GM21717 (cell line): ENCODE measurements around the gene ATXN10.
"Not testable (repeated sequence)": the region's sequence is repeated elsewhere in the genome, so short reads cannot be mapped to it uniquely, and the experiment has no call there.

Experiments
- ATAC-seq: cut with Tn5 transposase; IDR thresholded peaks from one replicate; pipeline ENCODE4 v1.9.1; 2021; ENCODE audit warnings: mild to moderate bottlenecking, moderate library complexity; ENCODE audit not compliant: unreplicated experiment

ATXN10 gene

GRCh38 chr22:45707605-45708004, 36.0 kb downstream of the ATXN10 start:
- no peak for ATAC-seq

- no peak for ATAC-seq
Observed at GRCh38 chr22:45708145-45708544, 36.5 kb downstream of the ATXN10 start.

- no peak for ATAC-seq
Observed at GRCh38 chr22:45709060-45709739, 37.6 kb downstream of the ATXN10 start.

GRCh38 chr22:45709866-45710265, 38.2 kb downstream of the ATXN10 start:
- no peak for ATAC-seq

- no peak for ATAC-seq
Observed at GRCh38 chr22:45710469-45710868, 38.8 kb downstream of the ATXN10 start.

- not testable (repeated sequence) for ATAC-seq
Observed at GRCh38 chr22:45714390-45714789, 42.8 kb downstream of the ATXN10 start.

- no peak for ATAC-seq
Observed at GRCh38 chr22:45717789-45718188, 46.2 kb downstream of the ATXN10 start.

DNA sequence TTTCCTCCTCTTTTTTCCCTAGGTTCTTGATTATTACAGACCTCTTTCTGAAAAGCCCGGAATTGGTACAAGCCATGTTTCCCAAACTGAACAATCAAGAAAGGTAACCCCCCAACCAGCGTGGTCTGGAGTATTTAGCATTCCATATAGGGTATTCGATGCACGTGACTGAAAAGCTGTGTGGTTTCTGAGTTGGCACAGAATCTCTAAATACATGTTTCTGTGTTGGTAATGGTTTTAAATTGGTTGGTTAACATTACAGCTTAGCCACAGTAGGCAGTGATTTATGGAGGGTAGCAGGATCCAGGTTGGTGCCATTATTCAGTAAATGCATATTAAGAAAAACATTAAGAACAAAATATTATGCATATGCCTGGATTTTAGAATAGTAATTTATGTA, 46.8 kb downstream of the ATXN10 start:
- ATAC-seq: no peak

DNA sequence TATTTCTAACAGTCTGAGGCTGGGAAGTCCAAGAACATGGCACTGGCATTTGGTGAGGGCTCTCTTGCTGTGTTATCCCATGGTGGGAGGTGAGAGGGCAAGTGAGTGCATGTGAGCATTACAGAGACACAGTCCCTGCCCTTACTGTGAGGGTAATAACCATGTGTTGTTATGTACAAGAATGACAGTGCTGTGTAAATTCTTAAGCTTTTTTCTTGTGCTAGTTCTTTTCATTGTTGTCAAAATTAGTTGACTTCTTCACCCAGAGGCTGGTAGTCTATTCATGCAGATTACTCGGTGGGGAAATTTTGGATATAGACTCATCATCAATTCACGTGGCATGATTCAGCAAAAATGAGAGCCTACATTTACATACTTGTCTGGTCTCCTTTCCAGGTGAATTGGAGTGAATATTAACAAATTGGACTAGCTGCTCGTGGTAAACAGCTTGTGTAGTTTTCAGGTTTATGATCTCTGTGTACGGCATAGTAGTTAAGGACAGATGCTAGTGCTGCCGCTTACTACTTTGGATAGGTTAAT, 49.3 kb downstream of the ATXN10 start:
- no peak for ATAC-seq

GRCh38 chr22:45722006-45722405, 50.4 kb downstream of the ATXN10 start:
- ATAC-seq: no peak

GRCh38 chr22:45726081-45726480, 54.4 kb downstream of the ATXN10 start:
- no peak for ATAC-seq

DNA sequence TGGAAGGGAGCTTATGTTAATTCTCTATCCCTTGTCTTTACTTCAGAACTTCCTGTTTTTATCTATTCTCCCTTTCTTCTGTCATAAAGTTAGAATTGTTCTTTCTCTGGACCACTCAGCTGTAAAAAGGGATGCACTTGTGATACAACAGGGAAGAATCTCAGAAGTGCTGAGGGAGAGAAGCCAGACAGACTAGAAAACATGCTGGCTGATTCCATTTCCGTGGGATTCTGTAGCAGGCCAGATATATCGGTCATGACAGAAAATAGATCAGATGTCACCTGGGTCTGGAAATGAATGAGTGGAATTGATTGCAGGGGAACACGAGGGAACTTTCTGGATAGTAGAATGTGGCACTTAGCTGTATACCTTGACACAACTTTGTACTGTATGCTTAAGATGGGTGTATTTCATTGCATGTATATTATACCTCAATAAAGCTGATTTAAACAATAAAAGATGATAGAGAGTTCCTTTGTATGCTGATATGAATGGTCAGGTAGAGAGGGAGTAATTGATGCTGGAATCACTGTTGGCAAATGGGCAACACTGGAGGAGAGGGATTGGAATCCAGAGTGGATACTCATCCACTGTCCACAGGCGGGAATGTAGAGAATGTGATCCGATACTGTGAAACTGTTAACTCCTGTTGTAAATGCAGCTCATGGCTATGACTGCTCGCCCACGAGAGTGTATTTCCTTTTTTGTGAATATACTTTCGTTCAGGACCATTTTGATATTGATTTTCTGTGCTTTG, 59.6 kb downstream of the ATXN10 start:
- no peak for ATAC-seq

DNA sequence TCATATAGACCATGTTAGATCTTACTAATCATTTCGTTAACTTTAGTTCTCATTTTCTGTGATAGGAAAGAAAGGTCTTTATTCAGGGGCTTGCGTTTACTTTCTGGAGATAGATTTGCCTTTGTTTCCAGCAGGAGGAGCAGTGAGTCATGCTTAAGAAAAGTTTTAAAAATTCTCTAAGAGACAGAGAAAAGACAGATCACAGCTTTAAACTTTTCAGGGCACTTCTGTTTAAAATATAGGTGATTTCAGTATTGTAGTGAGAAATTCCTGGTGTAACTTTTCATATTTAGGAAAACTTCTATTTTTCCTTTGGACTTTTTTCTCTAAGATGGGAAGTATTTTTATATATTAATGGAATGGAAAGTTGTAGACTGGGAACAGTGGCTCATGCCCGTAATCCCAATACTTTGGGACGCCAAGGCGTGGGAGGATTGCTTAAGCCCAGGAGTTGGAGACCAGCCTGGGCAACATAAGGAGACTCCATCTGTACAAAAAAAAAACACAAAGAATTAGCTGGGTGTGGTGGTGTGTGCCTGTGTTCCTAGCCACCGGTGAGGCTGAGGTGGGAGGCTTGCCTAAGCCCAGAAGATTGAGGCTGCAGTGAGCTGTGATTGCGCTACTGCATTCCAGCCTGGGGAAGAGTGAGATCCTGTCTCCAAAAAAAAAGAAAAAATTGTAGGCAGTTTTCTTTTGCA, 60.3 kb downstream of the ATXN10 start:
- no peak for ATAC-seq

GRCh38 chr22:45735273-45735672, 63.6 kb downstream of the ATXN10 start:
- ATAC-seq: no peak

DNA sequence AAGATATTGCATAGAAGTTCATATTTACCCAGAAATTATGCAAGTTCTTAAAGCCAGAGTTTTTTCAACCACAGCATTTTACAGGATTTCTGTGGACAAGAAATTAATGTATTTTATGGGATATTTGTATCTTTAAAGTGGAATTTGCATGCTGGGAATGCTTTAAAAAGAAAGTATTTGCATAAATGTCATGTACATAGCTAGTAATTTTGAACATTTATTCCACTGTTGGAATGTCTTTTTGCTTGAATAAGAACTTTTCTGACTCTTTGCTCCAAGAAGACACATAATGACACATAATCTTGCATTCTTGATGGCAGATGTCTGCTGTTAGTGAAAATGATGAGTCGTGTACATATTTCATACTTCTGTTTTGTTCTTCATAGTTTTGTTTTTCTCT, 66.6 kb downstream of the ATXN10 start:
- no peak for ATAC-seq

DNA sequence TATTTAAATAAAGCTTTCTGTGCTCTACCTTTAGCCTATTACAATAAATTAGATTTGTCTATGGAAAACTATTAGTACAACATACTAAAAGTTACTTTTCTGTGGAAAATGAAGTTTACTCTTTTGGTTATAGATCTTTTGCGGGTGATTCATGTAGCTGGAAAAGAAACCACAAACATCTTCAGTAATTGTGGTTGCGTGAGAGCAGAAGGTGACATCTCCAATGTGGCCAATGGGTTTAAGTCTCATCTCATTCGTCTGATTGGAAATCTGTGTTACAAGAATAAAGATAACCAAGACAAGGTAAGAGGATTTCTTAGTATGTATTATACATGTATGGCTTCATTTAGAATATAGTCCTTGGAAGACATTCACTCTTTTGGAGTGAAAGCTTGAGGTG, 68.6 kb downstream of the ATXN10 start:
- ATAC-seq: no peak

GRCh38 chr22:45742866-45743450, 71.3 kb downstream of the ATXN10 start:
- ATAC-seq: no peak

DNA sequence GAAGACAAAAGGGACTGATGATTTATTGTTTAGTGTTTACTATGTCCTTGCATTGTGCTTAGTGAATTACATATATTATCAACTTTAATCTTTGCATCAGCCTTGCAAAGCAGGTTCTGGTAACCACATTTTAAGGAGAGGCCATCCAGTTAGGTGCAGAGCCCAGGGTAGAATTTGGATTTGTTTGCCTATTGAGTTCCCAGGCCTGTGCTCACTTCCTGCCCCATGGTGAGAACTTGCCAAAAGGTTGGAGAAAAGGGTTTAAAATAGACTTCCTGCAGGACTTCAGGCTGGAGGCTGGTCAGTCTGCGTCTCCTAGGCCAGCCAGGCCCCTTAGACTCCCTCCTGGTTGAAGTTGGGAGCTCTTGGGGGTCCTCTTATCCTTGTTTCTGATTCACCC, 72.1 kb downstream of the ATXN10 start:
- no peak for ATAC-seq

- ATAC-seq: no peak
Observed at GRCh38 chr22:45744442-45744841, 72.8 kb downstream of the ATXN10 start.

DNA sequence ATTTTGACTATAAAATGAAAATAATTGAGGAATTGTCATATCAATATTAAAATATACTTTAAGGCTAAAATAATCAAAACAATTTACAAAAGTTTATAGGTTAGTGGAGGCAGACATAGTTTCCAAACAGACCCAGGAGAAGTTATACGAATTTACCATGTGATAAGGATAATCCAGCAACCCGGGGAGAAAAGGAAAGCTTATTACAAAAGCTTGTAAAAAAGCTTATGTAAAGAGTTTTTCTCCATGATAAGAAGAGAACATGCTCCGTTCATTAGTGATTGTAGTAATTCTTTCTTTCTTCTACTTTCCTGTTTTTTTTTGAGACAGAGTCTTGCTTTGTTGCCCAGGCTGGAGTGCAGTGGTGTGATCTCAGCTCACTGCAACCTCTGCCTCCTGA, 79.0 kb downstream of the ATXN10 start:
- no peak for ATAC-seq

GRCh38 chr22:45752036-45752435, 80.4 kb downstream of the ATXN10 start:
- no peak for ATAC-seq
